Neural cell (in vitro differentiated cells): Measurements from ENCODE around the gene MKRN1.

Experiments
- RAD21 ChIP-seq: fragments of 450-650 bp; conservative IDR thresholded peaks from 2 replicates; pipeline ENCODE4 v1.6.1; 2014; ENCODE audit warnings: antibody characterized with exemption, mild to moderate bottlenecking, moderate library complexity
- TF ChIP-seq, protein P1 (sequence below): fragments of 450-650 bp; IDR thresholded peaks from 2 replicates; pipeline ENCODE4 v1.5.1; 2014; ENCODE audit warnings: antibody characterized with exemption, mild to moderate bottlenecking, moderate library complexity; ENCODE audit not compliant: poor library complexity, severe bottlenecking

DNA sequence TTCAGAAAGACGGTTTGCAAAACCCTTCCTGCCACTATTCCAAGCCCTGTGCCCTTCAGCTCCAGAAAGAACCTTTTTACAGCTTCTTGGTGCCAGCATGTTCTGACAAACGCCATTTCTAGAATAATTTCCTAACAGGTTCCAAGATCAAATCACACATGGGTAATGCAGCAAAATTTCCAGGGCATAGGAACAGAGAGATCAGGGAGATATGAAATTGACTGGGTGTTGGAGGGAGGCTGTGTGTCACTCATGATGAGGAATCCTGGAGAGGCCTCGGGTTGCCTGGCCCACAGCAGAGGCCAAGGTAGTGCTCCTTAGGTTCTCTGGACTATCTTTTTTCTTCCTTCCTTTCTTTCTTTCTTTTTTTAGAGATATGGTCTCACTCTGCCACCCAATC, 45.9 kb downstream of the MKRN1 start:
- TF ChIP-seq, protein P1, sequence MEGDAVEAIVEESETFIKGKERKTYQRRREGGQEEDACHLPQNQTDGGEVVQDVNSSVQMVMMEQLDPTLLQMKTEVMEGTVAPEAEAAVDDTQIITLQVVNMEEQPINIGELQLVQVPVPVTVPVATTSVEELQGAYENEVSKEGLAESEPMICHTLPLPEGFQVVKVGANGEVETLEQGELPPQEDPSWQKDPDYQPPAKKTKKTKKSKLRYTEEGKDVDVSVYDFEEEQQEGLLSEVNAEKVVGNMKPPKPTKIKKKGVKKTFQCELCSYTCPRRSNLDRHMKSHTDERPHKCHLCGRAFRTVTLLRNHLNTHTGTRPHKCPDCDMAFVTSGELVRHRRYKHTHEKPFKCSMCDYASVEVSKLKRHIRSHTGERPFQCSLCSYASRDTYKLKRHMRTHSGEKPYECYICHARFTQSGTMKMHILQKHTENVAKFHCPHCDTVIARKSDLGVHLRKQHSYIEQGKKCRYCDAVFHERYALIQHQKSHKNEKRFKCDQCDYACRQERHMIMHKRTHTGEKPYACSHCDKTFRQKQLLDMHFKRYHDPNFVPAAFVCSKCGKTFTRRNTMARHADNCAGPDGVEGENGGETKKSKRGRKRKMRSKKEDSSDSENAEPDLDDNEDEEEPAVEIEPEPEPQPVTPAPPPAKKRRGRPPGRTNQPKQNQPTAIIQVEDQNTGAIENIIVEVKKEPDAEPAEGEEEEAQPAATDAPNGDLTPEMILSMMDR, result no peak
- no peak for TF ChIP-seq RAD21
